GM21825 (cell line): ENCODE measurements around the gene RPS2.
"Not testable (repeated sequence)": the region's sequence is repeated elsewhere in the genome, so short reads cannot be mapped to it uniquely, and the experiment has no call there.

Source experiments
- ATAC-seq: cut with Tn5 transposase; IDR thresholded peaks from one replicate; pipeline ENCODE4 v1.9.1; 2021; ENCODE audit warnings: mild to moderate bottlenecking, moderate library complexity; ENCODE audit not compliant: unreplicated experiment

The RPS2 gene

DNA sequence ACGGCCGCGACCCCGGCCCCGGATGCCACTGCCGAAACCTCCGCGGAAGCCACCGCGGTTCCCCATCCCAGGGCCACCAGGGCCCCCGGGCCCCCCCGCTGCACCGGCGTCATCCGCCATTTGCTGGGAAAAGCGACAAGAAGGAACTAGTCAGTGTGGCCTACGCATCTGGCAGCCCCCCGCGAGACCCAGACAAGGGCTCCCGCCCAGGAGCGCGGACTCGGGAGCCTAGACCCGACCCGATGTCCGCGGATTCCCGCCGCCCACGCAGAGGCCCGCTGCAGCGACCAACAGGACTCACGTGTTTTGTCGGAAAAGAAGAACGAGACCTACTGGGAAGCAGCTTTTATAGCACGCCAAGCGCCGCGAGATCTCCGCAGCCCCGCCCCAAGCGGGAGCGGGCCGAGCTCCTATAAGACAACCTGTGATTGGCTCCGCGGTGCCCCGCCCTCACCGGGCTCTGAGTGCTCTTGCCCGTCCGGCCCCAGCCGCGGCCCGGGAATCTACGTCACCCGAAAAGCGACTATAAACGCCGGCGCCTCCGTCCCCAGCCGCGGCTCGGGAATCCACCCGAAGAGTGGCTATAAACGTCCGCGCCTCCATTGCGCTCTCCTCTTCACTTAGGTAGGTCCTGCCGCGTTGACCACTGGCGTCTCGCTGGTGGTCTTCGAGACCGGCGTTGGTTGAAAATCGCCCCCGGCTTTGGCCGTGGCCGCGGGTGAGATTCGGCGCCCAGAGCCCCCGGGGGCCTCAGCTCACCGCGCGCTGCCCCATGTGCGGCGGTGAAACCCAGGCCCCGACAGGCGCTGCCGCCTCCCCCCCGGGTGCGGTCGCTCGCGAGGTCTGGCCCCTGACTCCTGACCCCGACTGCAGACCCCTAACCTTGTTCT lies at the start of gene RPS2:
TSS of gene RPS2 (minus strand) at position 321 of the 890 bp plus-strand sequence. CDS start at position 120, 201 bp downstream.
- ATAC-seq = peak; percentile 66

DNA sequence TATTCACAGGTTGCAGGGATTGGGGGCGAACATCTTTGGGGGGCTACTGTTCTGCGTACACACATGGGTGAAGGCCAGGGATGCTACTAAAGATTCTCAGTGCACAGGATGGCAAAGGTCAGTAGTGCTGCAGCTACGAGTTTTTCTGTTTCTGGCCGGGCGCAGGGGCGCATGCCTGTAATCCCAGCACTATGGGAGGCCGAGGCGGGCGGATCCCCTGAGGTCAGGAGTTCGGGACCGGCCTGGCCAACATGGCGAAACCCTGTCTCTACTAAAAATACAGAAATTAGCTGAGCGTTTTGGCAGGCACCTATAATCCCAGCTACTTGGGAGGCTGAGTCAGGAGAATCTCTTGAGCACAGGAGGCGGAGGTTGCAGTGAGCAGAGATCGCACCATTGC lies 48.9 kb upstream of the RPS2 start:
- ATAC-seq = no peak

DNA sequence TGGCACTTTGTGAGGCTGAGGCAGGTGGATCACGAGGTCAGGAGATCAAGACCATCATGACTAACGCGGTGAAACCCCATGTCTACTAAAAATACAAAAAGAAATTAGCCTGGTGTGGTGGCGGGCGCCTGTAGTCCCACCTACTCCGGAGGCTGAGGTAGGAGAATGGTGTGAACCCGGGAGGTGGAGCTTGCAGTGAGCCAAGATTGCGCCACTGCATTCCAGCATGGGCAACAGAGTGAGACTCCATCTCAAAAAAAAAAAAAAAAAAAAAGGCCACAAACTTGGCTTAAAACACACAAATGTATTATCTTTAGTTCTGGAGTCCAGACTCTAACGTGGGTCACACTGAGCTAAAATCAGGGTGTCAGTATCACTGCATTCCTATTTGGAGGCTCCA lies 47.1 kb upstream of the RPS2 start:
- not testable (repeated sequence) for ATAC-seq

DNA sequence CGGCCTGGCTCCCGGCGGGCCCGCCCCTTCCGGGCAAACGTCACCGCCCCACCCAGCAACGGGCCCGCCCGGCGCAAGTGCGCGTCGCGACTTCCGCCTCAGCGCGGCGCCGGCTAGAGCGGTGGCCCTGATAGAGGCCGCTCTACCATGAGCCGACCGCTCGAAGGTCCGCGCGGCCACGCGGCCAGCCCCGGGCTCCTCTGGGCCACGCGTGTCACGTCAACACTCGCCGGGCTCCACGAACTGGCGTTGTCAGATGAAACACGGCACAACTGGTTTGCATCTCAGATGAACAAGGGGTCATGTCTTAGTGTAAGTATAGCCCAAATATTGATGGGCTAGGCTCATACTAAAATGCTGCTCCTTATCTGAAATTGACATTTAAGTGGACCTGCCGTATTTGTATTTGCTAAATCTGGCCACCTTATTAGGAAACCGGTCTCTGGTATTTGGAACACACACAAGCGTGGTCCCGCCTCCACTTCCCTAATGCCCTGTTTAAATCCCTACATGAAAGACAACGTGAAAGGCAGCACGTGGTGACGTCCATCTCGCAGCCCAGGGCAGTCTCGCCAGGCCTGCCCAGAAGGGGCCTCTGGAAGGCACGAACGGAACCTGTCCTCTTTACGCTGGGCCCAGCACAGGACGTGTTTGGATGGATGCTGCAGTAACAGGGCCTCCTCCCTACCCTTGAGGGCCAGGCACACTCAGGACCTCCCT lies 45.3 kb upstream of the RPS2 start, which contains the start of gene ZNF598:
TSS of gene ZNF598 (minus strand) at position 31 of the 720 bp plus-strand sequence.
- ATAC-seq = peak; percentile 74

DNA sequence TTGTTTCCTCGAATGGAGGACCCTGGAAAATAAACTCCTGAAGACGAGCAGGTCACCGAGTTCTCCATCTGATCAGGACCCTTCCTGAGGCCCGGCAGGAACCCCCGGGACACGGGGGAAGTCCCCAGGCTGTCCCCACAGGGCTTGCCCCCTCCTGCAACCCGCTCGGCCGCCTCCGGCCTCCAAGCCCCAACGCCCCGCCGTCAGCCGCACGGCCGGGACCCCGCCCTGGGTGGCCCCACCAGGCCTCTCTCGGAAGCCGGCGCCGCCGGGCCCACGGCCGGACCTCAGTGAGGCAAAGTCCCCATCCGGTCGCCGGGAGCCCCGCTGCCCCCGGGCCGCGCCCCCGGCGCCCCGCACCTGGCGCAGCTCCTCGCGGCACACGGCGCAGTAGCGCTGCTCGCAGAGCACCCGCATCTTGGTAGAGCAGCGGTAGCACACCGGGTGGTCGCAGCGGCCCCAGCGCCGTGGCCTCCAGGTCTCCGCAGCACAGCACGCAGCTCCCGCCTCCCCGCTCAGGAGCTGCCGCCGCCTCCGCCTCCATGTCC lies 44.6 kb upstream of the RPS2 start:
- ATAC-seq = peak; percentile 23

DNA sequence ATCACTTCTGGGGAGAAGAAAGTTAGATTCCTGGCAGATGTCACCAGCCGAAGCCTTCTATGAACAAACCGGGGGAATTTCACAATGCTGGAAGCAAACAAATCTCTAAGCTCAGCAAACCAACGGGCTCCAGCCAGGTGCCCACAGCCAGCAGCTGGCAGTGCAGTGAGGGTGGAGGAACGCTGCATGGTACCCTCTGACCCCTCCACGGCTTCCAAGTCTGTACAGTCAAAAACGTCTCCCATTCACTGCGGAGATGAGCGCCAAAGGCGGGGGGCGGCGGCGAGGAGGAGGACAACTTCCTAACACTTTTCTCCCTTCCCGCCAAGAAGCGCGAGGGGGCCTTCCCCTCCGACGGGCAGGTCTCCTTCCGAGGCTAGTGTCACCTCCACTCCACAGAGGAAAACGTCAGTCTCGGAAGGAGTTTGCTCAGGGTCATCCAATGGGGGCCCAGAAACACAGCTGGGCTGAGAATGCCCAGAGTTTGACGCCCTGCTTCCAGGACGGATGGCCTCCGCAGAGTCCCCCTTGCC lies 44.1 kb upstream of the RPS2 start:
- ATAC-seq = no peak

DNA sequence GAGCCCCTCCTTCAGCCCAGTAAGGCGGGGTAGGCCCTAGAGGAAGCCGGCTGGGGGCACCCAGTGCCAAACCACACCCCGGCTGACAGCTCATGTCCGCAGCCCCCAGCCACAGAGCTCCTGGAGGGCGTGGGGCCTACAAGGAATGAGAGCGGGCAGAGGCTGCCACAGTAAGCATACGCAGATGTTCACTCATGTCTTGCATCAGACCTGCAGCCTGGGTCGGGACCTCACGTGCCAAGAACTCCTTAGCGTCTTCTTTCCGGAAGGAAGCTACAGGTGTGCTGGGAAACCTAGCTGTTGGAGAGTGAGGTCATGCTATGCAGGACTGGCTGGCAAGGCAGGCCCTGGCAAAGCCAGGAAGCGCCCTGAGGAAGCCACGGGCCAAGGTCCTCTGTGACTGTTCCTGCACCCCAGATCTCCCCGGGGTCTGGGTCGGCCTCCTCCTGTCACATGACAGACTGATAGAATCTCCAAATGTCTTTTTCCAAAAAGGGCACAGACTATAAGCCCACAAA lies 43.4 kb upstream of the RPS2 start:
- ATAC-seq = no peak

DNA sequence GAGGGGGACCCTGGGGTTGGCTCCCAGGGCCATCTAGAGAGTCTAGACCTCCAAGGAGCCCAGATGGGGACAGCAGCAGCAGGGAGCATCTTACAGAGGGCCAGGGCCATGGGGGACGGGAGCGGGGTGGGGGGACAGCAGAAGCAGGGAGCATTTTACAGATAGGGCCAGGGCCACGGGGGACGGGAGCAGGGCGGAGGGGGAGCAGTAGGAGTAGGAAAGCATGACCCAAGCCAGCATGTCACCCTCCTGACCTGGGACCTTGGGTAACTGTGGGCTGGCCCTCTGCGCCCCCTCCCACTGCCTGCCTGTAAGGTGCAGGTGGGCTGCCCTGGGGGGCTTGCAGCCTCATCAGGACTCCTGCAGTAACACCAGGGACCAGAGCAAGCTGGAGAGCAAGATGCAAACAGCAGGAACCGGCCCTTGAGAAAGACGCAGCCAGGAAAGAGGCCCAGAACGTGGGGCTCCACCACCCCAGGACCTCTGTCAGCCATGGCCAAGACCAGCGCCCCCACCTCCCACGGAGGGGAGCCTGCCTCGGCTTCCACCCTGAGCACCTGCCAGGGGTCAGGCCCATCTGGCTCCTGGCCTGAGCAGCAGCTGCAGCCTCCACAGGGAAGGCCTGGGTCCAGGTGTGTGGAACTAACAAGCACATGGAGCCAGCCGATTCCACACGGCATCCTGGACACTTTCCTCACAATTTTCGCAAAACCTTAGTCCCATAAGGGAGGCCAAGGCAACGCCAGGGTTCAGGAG lies 42.6 kb upstream of the RPS2 start:
- ATAC-seq = no peak

DNA sequence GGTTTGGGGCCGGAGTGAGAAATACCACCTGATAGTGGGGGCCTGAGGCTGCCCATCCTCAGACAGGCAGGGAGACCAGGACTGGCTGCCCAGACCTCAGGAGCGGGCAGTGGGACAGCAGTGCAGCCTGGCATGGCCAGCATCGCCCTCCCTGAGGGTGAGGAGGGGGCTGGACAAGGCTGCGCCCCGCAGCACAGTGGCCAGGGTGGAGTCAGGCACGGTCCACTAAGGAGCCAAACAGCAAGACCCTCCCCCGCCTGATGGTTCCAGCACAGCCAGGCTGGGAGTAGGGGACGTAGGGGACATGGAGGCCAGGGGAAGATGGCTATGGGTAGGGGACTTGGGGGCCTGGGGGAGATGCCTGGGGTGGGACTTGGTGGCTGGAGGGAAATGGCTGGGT lies 41.7 kb upstream of the RPS2 start:
- ATAC-seq = no peak

DNA sequence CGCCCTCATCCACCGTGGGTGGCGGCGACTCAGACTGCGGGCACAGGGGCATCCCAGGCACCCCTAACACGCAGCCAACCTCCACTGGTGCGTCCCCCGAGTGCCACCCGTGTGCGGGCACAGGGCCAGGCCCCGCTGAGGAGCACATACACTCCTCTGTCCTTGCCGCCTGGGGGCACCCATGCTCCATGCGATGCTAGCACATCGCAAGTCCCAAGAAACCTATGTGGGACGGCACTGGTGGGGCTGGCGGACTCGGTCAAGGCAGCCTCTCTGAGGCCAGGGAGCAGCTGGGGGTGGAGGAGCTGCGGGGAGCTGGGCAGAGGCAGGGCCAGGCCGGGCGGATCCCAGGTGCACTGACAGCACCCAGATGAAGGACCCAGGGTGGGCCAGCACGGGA lies 41.0 kb upstream of the RPS2 start:
- no peak for ATAC-seq

DNA sequence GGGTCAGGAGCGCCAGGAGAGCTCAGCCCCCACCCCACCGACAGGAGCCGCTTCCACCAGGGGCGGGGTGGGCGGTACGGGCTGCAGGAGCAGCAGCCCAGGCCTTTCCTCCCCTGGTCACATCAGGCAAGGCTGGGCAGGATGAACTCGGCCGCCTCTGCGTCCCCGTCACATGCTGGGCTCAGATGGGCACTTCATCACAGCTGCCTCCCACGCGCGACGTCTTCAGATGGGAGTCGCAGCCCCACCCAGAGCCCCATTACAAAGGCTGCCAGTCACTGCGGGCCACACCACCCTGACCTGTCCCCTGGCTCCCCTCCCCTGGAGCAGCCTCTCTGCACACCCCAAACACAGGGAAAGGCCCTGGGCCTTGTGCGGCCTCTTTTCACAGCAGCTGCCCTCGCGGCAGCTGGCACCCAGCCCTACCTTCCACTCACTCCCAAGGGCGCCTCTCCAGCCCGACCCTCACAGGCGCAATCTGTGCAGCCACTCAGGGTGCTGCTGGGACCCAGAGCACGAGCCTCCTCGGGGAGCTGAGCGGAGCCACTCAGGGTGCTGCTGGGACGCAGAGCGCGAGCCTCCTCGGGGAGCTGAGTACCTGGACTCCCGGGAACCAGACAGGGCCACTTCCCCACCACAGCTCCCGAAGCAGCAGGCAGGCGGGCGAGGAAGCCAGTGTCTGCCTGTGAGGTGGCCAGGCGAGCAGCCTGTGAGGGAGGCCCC lies 40.3 kb upstream of the RPS2 start:
- ATAC-seq = no peak

DNA sequence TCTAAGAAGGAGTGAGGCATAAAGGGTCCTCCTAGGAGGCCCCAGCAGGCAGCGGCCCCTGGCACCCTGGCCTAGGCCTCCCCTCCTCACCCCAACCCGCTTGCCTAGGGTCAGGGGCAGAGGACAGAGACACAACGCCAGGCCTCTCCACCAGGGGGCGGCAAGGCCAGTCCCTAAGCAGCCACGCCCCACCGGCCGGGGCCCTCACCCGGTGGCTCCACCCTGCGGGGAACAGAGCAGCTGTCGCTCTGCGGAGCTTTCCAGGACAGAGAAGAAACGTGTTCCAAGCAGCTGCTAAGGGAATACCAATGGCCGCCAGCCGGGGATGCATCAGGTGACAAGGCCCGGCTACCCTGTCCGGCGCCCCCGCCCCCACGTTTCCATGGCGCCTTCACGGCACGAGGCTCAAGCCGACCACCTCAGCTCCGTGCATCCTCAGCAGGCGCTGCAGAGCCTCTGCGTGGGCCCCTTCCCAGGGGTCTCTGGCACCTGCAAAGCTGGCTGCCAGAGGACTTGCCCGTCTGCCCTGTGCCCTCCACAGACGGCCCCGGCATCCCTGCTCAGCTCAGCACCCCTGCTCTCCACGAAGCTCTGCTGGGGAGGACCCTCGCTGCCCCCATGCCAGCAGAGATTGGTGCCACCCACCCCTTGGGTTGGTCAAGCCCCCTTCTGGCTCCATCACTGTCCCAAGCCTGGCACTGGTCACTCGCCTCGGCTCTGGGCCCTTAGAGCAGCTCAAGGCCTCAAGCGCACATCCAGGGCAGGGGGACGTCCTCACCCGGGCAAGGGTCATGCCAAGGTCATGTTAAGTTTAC lies 39.4 kb upstream of the RPS2 start:
- peak; percentile 60 for ATAC-seq

DNA sequence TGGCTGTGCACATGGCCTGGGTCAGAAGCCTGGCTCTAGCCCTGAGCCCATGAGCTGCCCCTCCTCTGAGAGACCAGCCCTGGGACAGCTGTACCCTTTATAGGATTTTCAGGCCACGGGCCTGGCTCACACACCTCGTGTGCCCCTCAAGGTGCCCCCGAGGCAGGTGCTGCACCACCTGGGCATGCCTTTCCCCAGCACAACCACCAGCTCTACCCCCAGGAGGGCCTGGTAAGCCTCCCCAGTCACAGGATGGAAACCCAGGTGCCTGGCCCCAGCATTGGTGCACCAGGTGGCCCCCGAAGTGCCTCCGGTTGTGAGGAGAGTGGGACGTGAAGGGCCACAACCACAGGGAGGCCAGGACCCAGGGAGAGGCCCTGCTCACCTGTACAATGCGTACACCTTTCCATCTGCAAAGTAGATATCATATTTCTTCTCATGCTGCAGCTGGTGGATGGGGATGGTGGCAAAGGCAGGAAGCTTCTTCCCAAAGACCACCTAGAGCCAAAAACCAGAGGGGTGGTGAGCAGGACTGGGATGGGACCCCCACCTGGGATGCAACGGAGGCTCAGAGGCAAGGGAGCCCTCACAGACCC lies 38.7 kb upstream of the RPS2 start:
- ATAC-seq = no peak

DNA sequence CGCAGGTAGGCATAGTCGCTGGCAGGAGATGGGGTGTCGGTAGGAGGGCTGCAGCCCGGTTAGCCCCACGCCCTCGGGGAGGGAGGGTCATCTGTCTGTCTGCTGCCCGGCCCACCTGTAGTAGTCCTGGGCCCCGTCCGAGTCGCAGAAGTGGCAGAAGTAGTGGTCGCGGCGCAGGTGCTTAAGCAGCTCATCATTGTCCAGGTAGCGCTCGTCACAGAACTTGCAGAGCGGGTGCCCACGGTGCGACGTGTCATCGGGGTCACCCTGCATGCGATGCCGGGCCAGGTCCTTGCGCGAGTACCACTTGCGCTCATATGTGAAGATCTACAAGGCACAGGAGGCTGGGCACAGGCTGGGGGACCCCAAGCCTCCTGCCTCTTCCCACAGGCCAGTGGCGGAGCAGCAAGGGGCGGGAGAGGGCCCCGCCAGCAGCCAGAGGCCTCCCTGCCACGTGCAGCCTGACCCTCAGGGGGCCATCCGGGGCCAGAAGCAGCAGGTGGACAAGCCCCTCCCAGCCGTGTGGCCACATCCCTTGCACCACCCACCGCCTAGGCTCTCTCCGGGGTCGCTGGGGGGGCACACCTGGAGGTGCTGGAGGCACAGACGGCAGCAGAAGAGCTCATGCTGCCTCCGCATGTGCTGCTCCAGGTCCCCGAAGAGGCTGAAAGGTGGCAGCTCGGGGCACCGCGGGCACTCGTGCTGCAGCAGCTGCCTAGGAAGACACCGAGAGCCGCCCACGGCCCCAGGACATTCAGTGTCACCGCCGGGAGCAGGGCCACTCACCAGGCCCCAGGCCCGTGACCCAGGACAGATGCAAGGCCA lies 38.0 kb upstream of the RPS2 start:
- ATAC-seq = no peak

DNA sequence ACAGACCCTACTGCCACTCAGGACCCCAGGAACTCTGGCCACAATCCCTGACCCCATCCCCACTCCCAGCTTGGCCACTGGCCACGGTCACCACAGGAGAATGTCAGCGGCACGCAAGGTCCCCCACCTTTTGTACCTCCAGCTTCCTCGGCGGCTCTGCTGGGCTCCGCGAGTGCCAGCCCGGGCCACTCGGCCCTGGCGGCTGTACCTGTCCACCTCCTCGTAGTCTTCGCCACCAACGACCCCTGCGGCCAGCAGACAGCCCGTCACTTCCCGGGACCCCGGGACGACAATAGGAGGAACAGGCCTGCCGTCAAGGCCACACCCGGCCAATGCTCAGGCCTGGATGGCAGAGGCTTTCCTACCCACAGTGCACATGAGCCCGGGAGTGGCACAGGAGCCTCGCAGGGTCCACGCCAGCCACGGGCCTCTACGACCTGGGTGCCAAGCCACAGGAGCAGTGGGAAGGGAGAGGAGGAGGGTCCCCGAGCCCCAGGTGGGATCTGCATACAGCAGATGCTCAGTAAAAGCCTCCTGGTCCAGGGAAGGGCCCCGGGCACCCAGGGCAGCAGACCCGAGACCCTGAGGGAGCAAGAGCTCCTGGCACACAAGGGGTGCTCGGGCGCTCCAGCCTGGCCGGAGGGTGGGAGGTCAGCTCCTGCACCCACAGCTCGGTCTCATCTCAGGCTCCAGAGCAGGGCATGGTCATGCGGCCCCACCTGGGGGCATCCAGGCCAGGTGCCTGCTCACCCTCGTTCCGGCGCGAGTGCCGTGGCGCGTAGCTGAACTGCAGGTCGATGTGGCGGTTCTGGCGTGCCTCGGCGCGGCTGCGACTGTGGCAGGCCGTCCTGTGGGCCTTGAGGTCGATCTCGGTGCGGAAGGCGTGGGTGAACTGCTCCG lies 37.1 kb upstream of the RPS2 start:
- ATAC-seq = no peak

DNA sequence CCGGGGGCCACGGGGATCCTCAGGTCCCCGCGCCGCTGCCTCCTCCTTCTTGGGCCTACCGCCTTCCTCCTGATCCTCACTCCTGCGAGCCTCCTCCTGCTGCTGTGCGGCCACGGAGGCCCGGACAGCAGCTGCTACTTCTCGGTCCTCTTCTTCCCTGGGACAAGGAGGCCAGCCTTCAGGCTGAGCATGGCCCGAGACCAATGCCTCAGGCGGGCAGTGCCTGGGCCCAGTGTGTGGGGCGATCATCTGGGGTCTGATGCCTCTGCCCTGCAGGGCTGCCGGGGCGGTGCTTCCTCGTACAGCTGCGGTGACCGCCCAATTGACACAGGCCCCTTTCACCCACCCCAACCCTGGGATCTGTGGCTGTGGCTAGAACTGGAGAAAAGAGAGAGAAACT lies 36.4 kb upstream of the RPS2 start:
- ATAC-seq = no peak
